HG02852 (cell line): ENCODE data around the gene CDC6.

ENCODE experiments used
- ATAC-seq: cut with Tn5 transposase; IDR thresholded peaks from one replicate; pipeline ENCODE4 v1.9.1; 2021; ENCODE audit warnings: mild to moderate bottlenecking, moderate library complexity; ENCODE audit not compliant: unreplicated experiment

Gene CDC6

DNA sequence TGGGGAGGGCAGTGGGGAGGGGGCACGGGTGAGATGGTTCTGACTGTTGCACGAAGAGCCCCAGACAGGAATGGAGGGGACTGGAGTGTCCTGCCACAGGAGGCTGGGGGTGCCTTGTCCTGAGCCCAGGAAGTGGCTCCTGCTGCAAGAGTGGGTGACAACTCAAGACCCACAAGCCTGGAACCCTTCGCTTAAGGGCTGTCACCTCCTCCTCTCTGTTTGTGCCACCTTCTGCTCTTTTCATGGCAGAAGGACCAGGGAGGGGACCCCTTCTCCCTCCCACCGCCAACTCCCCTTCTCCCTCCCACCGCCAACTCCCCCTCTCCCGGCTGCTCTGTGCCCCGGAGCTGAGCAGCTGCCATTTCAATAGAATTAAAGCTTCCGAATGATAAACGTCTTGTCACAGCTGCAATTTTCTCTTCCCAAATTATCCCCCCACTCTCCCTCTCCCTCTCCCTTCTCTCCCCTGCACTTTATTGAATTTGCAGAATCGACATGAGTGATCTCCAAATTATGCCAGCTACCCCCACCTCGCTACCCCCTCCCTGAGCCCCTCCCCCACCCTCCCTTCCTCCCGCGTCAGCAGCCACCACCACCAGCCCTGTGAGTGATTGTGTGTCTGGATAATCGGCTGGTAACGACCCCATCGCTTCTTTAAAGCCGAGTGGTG, 63.1 kb downstream of the CDC6 start:
- ATAC-seq, result no peak

DNA sequence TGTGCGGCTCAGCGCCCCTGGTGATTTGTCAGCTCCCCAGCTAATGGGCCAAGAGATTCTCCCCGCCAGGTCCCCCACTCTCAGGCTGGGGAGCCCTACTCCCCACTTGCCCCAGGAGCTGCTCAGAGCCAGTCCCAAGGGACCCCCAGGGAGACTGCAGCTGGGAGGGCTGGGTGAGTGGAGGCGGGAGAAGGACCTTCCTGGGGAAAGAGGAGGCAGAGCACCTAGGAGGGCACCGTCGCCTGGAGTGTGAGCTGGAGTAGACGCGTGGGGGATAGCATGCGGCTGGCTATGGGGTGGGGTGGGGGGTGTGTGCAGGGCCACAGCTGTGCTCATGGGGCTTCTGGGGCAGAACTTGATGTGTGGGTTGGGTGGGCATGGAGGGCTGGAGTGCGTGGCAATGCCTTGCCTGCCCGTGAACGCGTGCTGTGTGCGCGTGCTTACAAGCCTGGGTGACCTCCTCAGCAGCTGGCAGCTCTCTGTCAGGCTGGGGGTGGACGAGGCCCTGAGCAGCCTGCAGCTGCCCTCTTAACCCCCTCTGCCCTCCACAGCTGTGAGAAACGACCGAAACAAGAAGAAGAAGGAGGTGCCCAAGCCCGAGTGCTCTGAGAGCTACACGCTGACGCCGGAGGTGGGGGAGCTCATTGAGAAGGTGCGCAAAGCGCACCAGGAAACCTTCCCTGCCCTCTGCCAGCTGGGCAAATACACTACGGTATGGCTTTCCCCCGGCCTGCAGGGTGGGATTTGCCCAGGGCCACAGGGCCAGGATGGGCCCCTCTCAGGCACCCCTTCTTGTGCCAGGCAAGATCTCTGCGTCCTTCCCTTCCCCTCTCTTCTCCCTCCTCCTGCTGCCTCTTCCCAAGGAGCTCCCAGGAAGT, 63.9 kb downstream of the CDC6 start:
- no peak for ATAC-seq

DNA sequence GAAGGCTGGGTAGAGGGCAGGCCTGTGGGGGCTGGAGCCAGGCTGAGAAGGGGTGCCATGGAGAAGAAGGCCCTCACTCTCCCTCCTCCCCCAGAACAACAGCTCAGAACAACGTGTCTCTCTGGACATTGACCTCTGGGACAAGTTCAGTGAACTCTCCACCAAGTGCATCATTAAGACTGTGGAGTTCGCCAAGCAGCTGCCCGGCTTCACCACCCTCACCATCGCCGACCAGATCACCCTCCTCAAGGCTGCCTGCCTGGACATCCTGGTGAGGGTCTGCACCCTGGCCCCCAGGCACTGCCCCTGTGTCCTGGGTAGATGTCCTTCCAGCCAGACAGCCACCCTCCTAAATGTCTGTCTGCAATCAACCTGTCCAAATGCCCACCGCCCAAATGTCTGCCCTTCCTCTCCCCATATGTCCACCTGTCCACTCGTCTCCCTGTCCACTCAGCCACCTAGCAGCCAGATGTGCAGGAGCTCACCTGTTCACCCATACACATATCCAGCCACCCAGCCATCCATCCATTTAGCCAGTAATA, 64.6 kb downstream of the CDC6 start:
- ATAC-seq, result no peak

DNA sequence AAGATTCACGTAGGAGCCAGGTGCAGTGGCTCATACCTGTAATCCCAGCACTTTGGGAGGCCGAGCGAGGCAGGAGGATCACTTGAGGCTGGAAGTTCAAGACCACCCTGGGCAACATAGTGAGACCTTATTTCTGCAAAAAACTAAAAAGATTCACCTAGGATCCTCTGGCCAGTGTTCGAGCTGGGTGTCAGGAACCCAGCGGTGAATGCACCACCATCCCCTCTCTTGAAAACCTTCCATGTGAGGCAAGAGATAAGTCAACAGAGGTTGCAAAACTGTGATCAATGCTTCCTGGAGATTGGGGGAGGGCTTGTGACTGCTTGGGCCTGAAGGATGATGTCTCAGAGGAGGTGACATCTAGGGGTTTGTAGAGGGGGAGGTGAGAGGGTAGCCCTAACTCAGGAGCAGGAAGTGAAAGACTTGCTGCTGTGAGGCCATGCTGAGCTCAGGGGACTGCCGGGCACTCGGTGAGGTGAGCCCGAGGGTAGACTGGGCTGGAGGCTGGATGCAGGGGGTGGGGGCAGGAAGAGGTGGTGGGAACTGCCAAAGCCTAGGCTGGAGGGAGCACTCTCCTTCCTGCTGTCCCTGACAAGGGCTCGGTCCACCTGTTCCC, 65.2 kb downstream of the CDC6 start:
- no peak for ATAC-seq
